H1 (cell line): ENCODE measurements around the gene PML. TPM values are rescaled to one million over a fixed set of nuclear protein-coding genes. Genes with fewer than 3 reads are reported as not detected.

Experiments used
- CTCF ChIA-PET: fragments of 300-600 bp; sonication (Branson Sonifier 250); formaldehyde crosslinking; loops from one replicate; lab custom pipeline; 2021; ENCODE audit not compliant: partially characterized antibody; lab: Charles Lee
- POLR2A ChIA-PET: fragments of 300-600 bp; sonication (Branson Sonifier 250); formaldehyde crosslinking; loops from one replicate; lab custom pipeline; 2021; ENCODE audit warnings: inconsistent platforms; ENCODE audit not compliant: partially characterized antibody; lab: Charles Lee
- DNase-seq, 2 experiments: peaks; one replicate each; pipeline versions ENCODE4 v3.0.0 to v3.0.0-alpha.2; 2010 to 2022; ENCODE audit warnings: low spot score in 2 of 2, low read depth in 1 of 2, mixed read lengths in 1 of 2
- FAIRE-seq: peaks from 2 replicates; lab custom pipeline; 2011; peaks lifted over from hg19 to GRCh38; lab: Jason Lieb, UNC
- H2AFZ ChIP-seq: 2 replicates; pipeline ENCODE4 v1.8.1; 2012; ENCODE audit warnings: low read length, inconsistent platforms
- H2AK5ac ChIP-seq: 2 replicates; pipeline ENCODE4 v1.6.1; 2013; ENCODE audit warnings: low read depth, low read length
- H2BK120ac ChIP-seq: replicated peaks from 2 replicates; pipeline ENCODE3; 2013; ENCODE audit warnings: low read depth, low read length, inconsistent platforms
- H2BK12ac ChIP-seq: 2 replicates; pipeline ENCODE4 v1.6.1; 2013; ENCODE audit warnings: low read depth, low read length
- H2BK15ac ChIP-seq: 2 replicates; pipeline ENCODE4 v1.6.1; 2013; ENCODE audit warnings: low read length
- H2BK20ac ChIP-seq: 2 replicates; pipeline ENCODE4 v1.6.1; 2013; ENCODE audit warnings: low read length
- H2BK5ac ChIP-seq: 2 replicates; pipeline ENCODE4 v1.6.1; 2013; ENCODE audit warnings: low read depth, low read length
- H3K14ac ChIP-seq: 2 replicates; pipeline ENCODE4 v1.6.1; 2013; ENCODE audit warnings: inconsistent platforms; ENCODE audit not compliant: insufficient read length
- H3K18ac ChIP-seq: 2 replicates; pipeline ENCODE4 v1.6.1; 2013; ENCODE audit warnings: low read length; ENCODE audit errors: extremely low read depth
- H3K23ac ChIP-seq: 2 replicates; pipeline ENCODE4 v1.6.1; 2013; ENCODE audit warnings: inconsistent platforms; ENCODE audit not compliant: insufficient read length
- H3K23me2 ChIP-seq: 2 replicates; pipeline ENCODE4 v1.6.1; 2013; ENCODE audit warnings: low read depth, low read length
- H3K27ac ChIP-seq: 2 replicates; pipeline ENCODE4 v1.6.1; 2011; ENCODE audit warnings: low read depth, low read length, inconsistent platforms
- H3K27me3 ChIP-seq, 4 experiments: replicated peaks in 1 of 4; 1 replicate in 1 of 4; 2 replicates in 3 of 4; pipeline versions ENCODE4 v1.6.1 to v1.8.1; 2011 to 2013; ENCODE audit warnings: low read length in 3 of 4, mild to moderate bottlenecking in 3 of 4, inconsistent platforms in 2 of 4, mixed read lengths in 2 of 4, moderate library complexity in 1 of 4; ENCODE audit not compliant: control insufficient read depth in 3 of 4, insufficient read depth in 3 of 4; ENCODE audit errors: extremely low read depth in 1 of 4
- H3K36me3 ChIP-seq, 4 experiments: 2 replicates each; pipeline versions ENCODE4 v1.6.1 to v1.8.1; 2011 to 2013; ENCODE audit warnings: mild to moderate bottlenecking in 4 of 4, low read length in 3 of 4, moderate library complexity in 2 of 4, control low read depth in 1 of 4, inconsistent platforms in 1 of 4; ENCODE audit not compliant: insufficient read depth in 4 of 4, control insufficient read depth in 2 of 4
- H3K4ac ChIP-seq: replicated peaks from 2 replicates; pipeline ENCODE3; 2013; ENCODE audit warnings: low read length, low read depth, mixed read lengths, inconsistent platforms; ENCODE audit not compliant: insufficient read length
- H3K4me1 ChIP-seq, 4 experiments: replicated peaks in 1 of 4; 1 replicate in 1 of 4; 2 replicates in 3 of 4; pipeline versions ENCODE4 v1.6.1 to v1.8.1; 2011 to 2013; ENCODE audit warnings: low read length in 3 of 4, inconsistent platforms in 2 of 4, mixed read lengths in 1 of 4; ENCODE audit not compliant: insufficient read depth in 4 of 4, control insufficient read depth in 3 of 4
- H3K4me2 ChIP-seq, 2 experiments: 2 replicates each; pipeline versions ENCODE4 v1.6.1 to v1.8.1; 2011 to 2013; ENCODE audit warnings: low read depth in 2 of 2, low read length in 2 of 2, control low read depth in 1 of 2, inconsistent platforms in 1 of 2, mild to moderate bottlenecking in 1 of 2; ENCODE audit not compliant: insufficient read depth in 1 of 2
- H3K4me3 ChIP-seq, 4 experiments: fragments of 200-600, 300-600 bp in 1 of 4; sonication (generic), shearing (Covaris generic), sonication (Bioruptor Twin) in 1 of 4; 2 replicates each; pipeline versions ENCODE4 v1.5.1 to v1.8.1; 2011 to 2016; ENCODE audit warnings: low read length in 4 of 4, low read depth in 3 of 4, control low read depth in 2 of 4, inconsistent platforms in 2 of 4, mild to moderate bottlenecking in 2 of 4, mixed read lengths in 1 of 4, moderate library complexity in 1 of 4; ENCODE audit not compliant: insufficient read depth in 2 of 4; ENCODE audit errors: extremely low read depth in 1 of 4
- H3K56ac ChIP-seq: replicated peaks from 2 replicates; pipeline ENCODE3; 2013; ENCODE audit warnings: low read depth, mild to moderate bottlenecking, mixed read lengths, low read length, inconsistent platforms; ENCODE audit not compliant: insufficient read length
- H3K79me1 ChIP-seq: 2 replicates; pipeline ENCODE4 v1.6.1; 2013; ENCODE audit warnings: low read depth, low read length, control low read depth
- H3K79me2 ChIP-seq, 2 experiments: 2 replicates each; pipeline versions ENCODE4 v1.6.1 to v1.8.1; 2012 to 2013; ENCODE audit warnings: low read length in 2 of 2, mild to moderate bottlenecking in 2 of 2, inconsistent platforms in 1 of 2; ENCODE audit not compliant: insufficient read depth in 2 of 2, control insufficient read depth in 1 of 2
- H3K9ac ChIP-seq, 4 experiments: replicated peaks in 1 of 4; 1 replicate in 1 of 4; 2 replicates in 3 of 4; pipeline versions ENCODE4 v1.6.1 to v1.8.1; 2011 to 2013; ENCODE audit warnings: low read depth in 3 of 4, low read length in 3 of 4, control low read depth in 2 of 4, mild to moderate bottlenecking in 2 of 4, moderate library complexity in 2 of 4, inconsistent platforms in 1 of 4; ENCODE audit errors: extremely low read depth in 1 of 4
- H3K9me3 ChIP-seq, 2 experiments: 2 replicates each; pipeline versions ENCODE4 v1.6.1 to v1.8.1; 2012 to 2013; ENCODE audit warnings: mild to moderate bottlenecking in 2 of 2, moderate library complexity in 2 of 2, control low read depth in 1 of 2, inconsistent platforms in 1 of 2, low read depth in 1 of 2, low read length in 1 of 2, mixed read lengths in 1 of 2; ENCODE audit not compliant: insufficient read depth in 2 of 2
- H4K20me1 ChIP-seq, 2 experiments: replicated peaks in 1 of 2; 2 replicates each; pipeline versions ENCODE3 to v1.8.1; 2011 to 2013; ENCODE audit warnings: inconsistent platforms in 2 of 2, low read length in 2 of 2, mild to moderate bottlenecking in 1 of 2; ENCODE audit not compliant: insufficient read depth in 2 of 2, control insufficient read depth in 1 of 2
- H4K5ac ChIP-seq: 2 replicates; pipeline ENCODE4 v1.6.1; 2013; ENCODE audit warnings: low read length, low read depth, mixed read lengths, inconsistent platforms; ENCODE audit not compliant: insufficient read length
- H4K8ac ChIP-seq: 2 replicates; pipeline ENCODE4 v1.8.0; 2013; ENCODE audit warnings: mild to moderate bottlenecking, moderate library complexity, low read length, inconsistent platforms; ENCODE audit not compliant: insufficient read depth; ENCODE audit errors: extremely low read depth
- H4K91ac ChIP-seq: replicated peaks from 2 replicates; pipeline ENCODE3; 2013; ENCODE audit warnings: low read length, mixed read lengths, inconsistent platforms; ENCODE audit not compliant: insufficient read length
- ASH2L ChIP-seq: fragments of 200-600, 300-600 bp; sonication (generic); IDR thresholded peaks from one replicate; pipeline ENCODE4 v1.7.1; 2017; ENCODE audit warnings: low read length
- BACH1 ChIP-seq: IDR thresholded peaks from 2 replicates; pipeline ENCODE4 v1.6.1; 2012; ENCODE audit warnings: low read length, improper control_type of control experiment
- CREB1 ChIP-seq: IDR thresholded peaks from 2 replicates; pipeline ENCODE4 v1.6.1; 2012; ENCODE audit warnings: inconsistent platforms
- KDM1A ChIP-seq: fragments of 200-600, 300-600 bp; sonication (generic); IDR thresholded peaks from 2 replicates; pipeline ENCODE4 v1.7.1; 2016; ENCODE audit warnings: mild to moderate bottlenecking, low read length, borderline replicate concordance
- POLR2AphosphoS5 ChIP-seq: IDR thresholded peaks from 2 replicates; pipeline ENCODE4 v1.6.1; 2011; ENCODE audit warnings: low read depth, low read length
- POU5F1 ChIP-seq: IDR thresholded peaks from 2 replicates; pipeline ENCODE4 v1.6.1; 2011; ENCODE audit warnings: low read depth, mild to moderate bottlenecking, low read length, moderate library complexity
- RAD21 ChIP-seq, 2 experiments: IDR thresholded peaks in 1 of 2; conservative IDR thresholded peaks in 1 of 2; 2 replicates each; pipeline ENCODE4 v1.6.1; 2011; ENCODE audit warnings: low read depth in 2 of 2, low read length in 2 of 2, improper control_type of control experiment in 1 of 2, inconsistent platforms in 1 of 2, mild to moderate bottlenecking in 1 of 2, moderate library complexity in 1 of 2
- SP4 ChIP-seq: IDR thresholded peaks from 2 replicates; pipeline ENCODE4 v1.6.1; 2012; ENCODE audit warnings: low read length, inconsistent platforms
- WGBS, 2 experiments: shearing (Covaris generic) in 1 of 2; methylation state at CpG; one replicate each; pipeline versions ENCODE4 v1.1.6 to v1.1.7; 2013 to 2015; ENCODE audit warnings: low lambda C conversion rate in 2 of 2, mixed read lengths in 2 of 2, inconsistent platforms in 1 of 2, low coverage in 1 of 2, missing lambda C conversion rate in 1 of 2; ENCODE audit not compliant: insufficient replicate concordance in 2 of 2, insufficient coverage in 1 of 2, insufficient read length in 1 of 2; ENCODE audit errors: extremely low coverage in 1 of 2, missing lambda C conversion rate in 1 of 2; 5-methylcytosine and 5-hydroxymethylcytosine counted together
- polyA plus RNA-seq, 7 experiments: library from polyadenylated mRNA; depleted of rRNA in 3 of 7; stranded (reverse) in 5 of 7; unstranded in 2 of 7; fragments of >200 nt in 5 of 7; fragments of 200-250 nt in 2 of 7; gene quantifications; 1 replicate in 5 of 7; 2 replicates in 1 of 7; 4 replicates in 1 of 7; pipeline versions ENCODE4 v1.2.1 to v1.2.3, GENCODE V29; 2011 to 2013; ENCODE audit warnings: missing spikeins in 2 of 7, mixed read lengths in 2 of 7
- total RNA-seq: library from RNA; stranded (reverse); fragmentation: NEBNext Ultra II Directional; extraction: Animal tissue kit (Norgen Biotek cat#: 25700); gene quantifications from 2 replicates; pipeline ENCODE4 v1.2.1, GENCODE V29; 2021

Gene PML
- total and polyA plus RNA-seq, 2 of the 8 experiments (the other 6 are each of a cell fraction or from before 2014, with no cell fraction given) = 14.9 to 30.3 TPM

DNA sequence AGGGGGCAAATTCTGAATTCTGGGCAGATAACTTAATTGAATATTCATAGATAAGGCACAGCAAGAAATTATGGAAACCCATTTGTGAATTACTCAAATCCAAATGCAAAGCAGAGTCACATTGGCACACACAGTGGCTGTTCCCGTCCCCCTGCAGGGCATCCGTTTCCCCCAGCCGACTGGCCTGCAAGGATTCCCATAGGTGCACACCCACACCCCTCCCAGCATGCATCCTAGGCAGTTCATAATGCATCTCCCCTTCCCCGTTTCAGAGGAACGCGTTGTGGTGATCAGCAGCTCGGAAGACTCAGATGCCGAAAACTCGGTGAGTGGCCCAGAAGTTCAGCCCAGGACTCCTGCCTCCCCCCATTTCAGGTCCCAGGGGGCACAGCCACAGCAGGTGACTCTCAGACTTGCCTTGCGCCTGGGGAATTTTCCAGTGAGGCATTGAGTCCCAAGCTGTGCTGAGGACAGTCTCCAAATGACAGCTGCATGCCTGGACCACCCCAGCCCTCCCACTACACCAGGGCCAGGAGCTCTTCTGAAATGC is 39.8 kb downstream of the PML start:
- Histone ChIP-seq H2AK5ac (no peak overlapping the region), H3K4me1 (peaks cover 0 to 7% (median 6%) of the 10 kb centered on the region in 4 experiments; a peak in 4 of 7 replicates), H4K8ac (no peak overlapping the region), H2BK12ac (no peak overlapping the region), H3K14ac (no peak overlapping the region), H2AFZ (no peak overlapping the region), H4K91ac (no peak overlapping the region), H3K27ac (no peak overlapping the region), H3K36me3 (peaks cover 0 to 4% (median 0%) of the 10 kb centered on the region in 4 experiments; a peak in 3 of 8 replicates), H3K56ac (no peak overlapping the region), H3K23me2 (no peaks in the 10 kb centered on the region), H4K5ac (no peak overlapping the region), H3K4ac (no peak overlapping the region), H3K79me2 (no peaks in the 10 kb centered on the region), H4K20me1 (peaks cover 0 to 2% of the 10 kb centered on the region in 2 experiments), H3K9ac (no peak overlapping the region), H2BK20ac (no peak overlapping the region), H2BK120ac (no peak overlapping the region), H3K4me3 (no peak overlapping the region), H3K27me3 (no peaks in the 10 kb centered on the region), H3K79me1 (no peaks in the 10 kb centered on the region), H3K23ac (no peak overlapping the region), H2BK15ac (no peak overlapping the region), H3K4me2 (no peak overlapping the region), H2BK5ac (no peak overlapping the region), H3K18ac (no peak overlapping the region), H3K9me3 (no peaks in the 10 kb centered on the region)
- POLR2A ChIA-PET = no interaction called here
- TF ChIP-seq RAD21 (IDR thresholded peaks at IDR 0.05 in 1 of 2, conservative IDR thresholded peaks at IDR 0.05 in 1 of 2; ENCODE audit: low read depth in 2 of 2, low read length in 2 of 2) = no peak
- no peak for TF ChIP-seq POLR2AphosphoS5
- no peak for TF ChIP-seq SP4
- TF ChIP-seq ASH2L = no peak
- no peak for TF ChIP-seq KDM1A
- no peak for TF ChIP-seq CREB1
- no peak for TF ChIP-seq POU5F1
- TF ChIP-seq BACH1 = no peak
- FAIRE-seq (no peak), DNase-seq (no peak)
- WGBS, 2 experiments = 80% methylated on average over 10 of the region's 10 CpGs; no CpG with 5 or more reads in 1 of the 2 experiments
- CTCF ChIA-PET = interaction anchor here (0.9 to 13.0 kb wide), 9 partner anchors 10 to 288 kb away, joined by 3 to 174 read pairs (median 5); partner anchors contain the start of gene STOML1
